Sigmoid colon (tissue), 7 donors: Measurements from ENCODE around the gene NEUROD1. TPM values are rescaled to one million over a fixed set of nuclear protein-coding genes. Genes with fewer than 3 reads are reported as not detected.
"Not testable (repeated sequence)": the region's sequence is repeated elsewhere in the genome, so short reads cannot be mapped to it uniquely, and the experiment has no call there.

ENCODE experiments used
- DNase-seq: peaks from one replicate; pipeline ENCODE4 v3.0.0-alpha.2; 2019
- H3K27ac ChIP-seq, 4 donors: fragments of 200-600 bp; sonication (generic); one replicate each; pipeline ENCODE4 v1.5.1; 2016 to 2019; ENCODE audit warnings: mild to moderate bottlenecking in 1 of 4
- H3K27me3 ChIP-seq, 3 donors: fragments of 200-600 bp; sonication (generic); one replicate each; pipeline ENCODE4 v1.5.1; 2019; ENCODE audit warnings: mild to moderate bottlenecking in 1 of 3
- H3K36me3 ChIP-seq, 4 donors: fragments of 200-600 bp; sonication (generic); one replicate each; pipeline ENCODE4 v1.5.1; 2016 to 2019
- H3K4me1 ChIP-seq, 4 donors: fragments of 200-600 bp; sonication (generic); one replicate each; pipeline ENCODE4 v1.5.1; 2017 to 2019
- H3K4me3 ChIP-seq, 4 donors: fragments of 200-600 bp; sonication (generic); one replicate each; pipeline ENCODE4 v1.5.1; 2017 to 2019; ENCODE audit warnings: mild to moderate bottlenecking in 2 of 4, moderate library complexity in 1 of 4
- H3K9me3 ChIP-seq, 4 donors: fragments of 200-600 bp in 3 of 4; sonication (generic) in 3 of 4; one replicate each; pipeline versions ENCODE4 v1.5.1 to v1.6.1; 2013 to 2019
- CTCF ChIP-seq, 4 experiments: fragments of 450-650 bp in 3 of 4; fragments of 200-600 bp in 1 of 4; IDR thresholded peaks; one replicate each; pipeline ENCODE4 v1.5.1; 2016 to 2019; ENCODE audit warnings: antibody characterized with exemption in 4 of 4, mild to moderate bottlenecking in 3 of 4, moderate library complexity in 2 of 4
- EP300 ChIP-seq, 4 donors: sonication (generic); formaldehyde crosslinking; IDR thresholded peaks; one replicate each; pipeline ENCODE4 v1.6.1; 2017; ENCODE audit warnings: antibody characterized with exemption in 4 of 4
- POLR2A ChIP-seq, 2 donors: fragments of 450-650 bp; IDR thresholded peaks; one replicate each; pipeline ENCODE4 v1.6.1; 2016; ENCODE audit warnings: antibody characterized with exemption in 2 of 2, mild to moderate bottlenecking in 2 of 2, moderate library complexity in 2 of 2
- POLR2AphosphoS5 ChIP-seq, 4 donors: sonication (generic); formaldehyde crosslinking; IDR thresholded peaks; one replicate each; pipeline ENCODE4 v1.6.1; 2017; ENCODE audit warnings: antibody characterized with exemption in 4 of 4
- WGBS, 2 donors: extraction: QIAGEN DNeasy Blood & Tissue Kit; methylation state at CpG; one replicate each; pipeline ENCODE4 v1.1.7; 2013; 5-methylcytosine and 5-hydroxymethylcytosine counted together
- intact Hi-C: fragments of 100-400 bp; cut with DNase I; formaldehyde crosslinking; loops from one replicate; pipeline ENCODE4 v1.15.1; 2023
- polyA plus RNA-seq, 3 donors: library from polyadenylated mRNA; stranded (reverse); fragments of 200-250 nt; gene quantifications; one replicate each; pipeline ENCODE4 v1.2.3, GENCODE V29; 2013
- total RNA-seq, 4 donors: library from RNA; depleted of rRNA; stranded (reverse); fragments of >200 nt; gene quantifications; one replicate each; pipeline ENCODE4 v1.1.0, GENCODE V29; 2016
- donor health status: healthy with polysubstance abuse.
- donor health status: Bipolar disorder and iron deficiency.
- donor health status: healthy.

NEUROD1 gene
- total and polyA plus RNA-seq, 7 donors = 0.39 to 3.6 (median 2.3) TPM; not detected in 4

GRCh38 chr2:181715033-181715630, 34.8 kb upstream of the NEUROD1 start:
- intact Hi-C loops = loop anchor here (2.0 to 10.0 kb wide), 2 partner anchors 250 to 1590 kb away; no protein-coding TSS in a partner anchor

GRCh38 chr2:181711051-181711450, 30.7 kb upstream of the NEUROD1 start:
- H3K36me3 ChIP-seq, DNase-seq, H3K4me3 ChIP-seq, H3K4me1 ChIP-seq, H3K9me3 ChIP-seq, H3K27ac ChIP-seq, H3K27me3 ChIP-seq: not testable (repeated sequence)
- intact Hi-C loops = loop anchor here (10.0 kb wide), 1 partner anchor 246 kb away; no protein-coding TSS in a partner anchor

More at GRCh38 chr2:181715033-181715630, 34.8 kb upstream of the NEUROD1 start:
- H3K36me3 ChIP-seq = no peaks in the 10 kb centered on the region
- H3K4me3 ChIP-seq = no peak overlapping the region
- 0 to 1% methylated on average over 2 of the region's 2 CpGs for WGBS, 2 donors
- peak; percentile 69 for DNase-seq
- H3K4me1 ChIP-seq = no peaks in the 10 kb centered on the region
- no peaks in the 10 kb centered on the region for H3K27me3 ChIP-seq
- no peak for TF ChIP-seq EP300 (IDR thresholded peaks at IDR 0.05)
- no peak for TF ChIP-seq POLR2A (IDR thresholded peaks at IDR 0.05)
- TF ChIP-seq CTCF (IDR thresholded peaks at IDR 0.05) = peak; percentile 4 to 44 (median 32)
- no peak for TF ChIP-seq POLR2AphosphoS5 (IDR thresholded peaks at IDR 0.05)
- H3K9me3 ChIP-seq = no peaks in the 10 kb centered on the region
- no peak overlapping the region for H3K27ac ChIP-seq

GRCh38 chr2:181702519-181702918, 22.2 kb upstream of the NEUROD1 start:
- H3K9me3 ChIP-seq, intact Hi-C loops, H3K27me3 ChIP-seq, H3K36me3 ChIP-seq, H3K4me3 ChIP-seq, H3K27ac ChIP-seq, DNase-seq, H3K4me1 ChIP-seq: not testable (repeated sequence)
- 90 to 94% methylated on average over 3 of the region's 3 CpGs for WGBS, 2 donors

GRCh38 chr2:181698223-181698622, 17.9 kb upstream of the NEUROD1 start:
- Histone ChIP-seq H3K9me3 (no peaks in the 10 kb centered on the region), H3K27me3 (no peaks in the 10 kb centered on the region), H3K4me1 (no peaks in the 10 kb centered on the region), H3K36me3 (no peaks in the 10 kb centered on the region), H3K4me3 (no peak overlapping the region), H3K27ac (no peak overlapping the region)
- 97% methylated on average over 1 of the region's 1 CpG for WGBS, 2 donors
- DNase-seq = no peak
- intact Hi-C loops = no loop called here
- TF ChIP-seq EP300 (IDR thresholded peaks at IDR 0.05) (no peak), CTCF (IDR thresholded peaks at IDR 0.05) (no peak), POLR2A (IDR thresholded peaks at IDR 0.05) (no peak), POLR2AphosphoS5 (IDR thresholded peaks at IDR 0.05) (no peak)

- H3K27ac ChIP-seq = no peak overlapping the region
- TF ChIP-seq EP300 (IDR thresholded peaks at IDR 0.05) (no peak), CTCF (IDR thresholded peaks at IDR 0.05) (no peak), POLR2A (IDR thresholded peaks at IDR 0.05) (no peak), POLR2AphosphoS5 (IDR thresholded peaks at IDR 0.05) (no peak)
- H3K9me3 ChIP-seq = no peaks in the 10 kb centered on the region
- H3K27me3 ChIP-seq = no peaks in the 10 kb centered on the region
- intact Hi-C loops = no loop called here
- DNase-seq = no peak
- 65 to 85% methylated on average over 1 of the region's 1 CpG for WGBS, 2 donors
- no peak overlapping the region for H3K4me3 ChIP-seq
- H3K36me3 ChIP-seq = no peaks in the 10 kb centered on the region
- no peaks in the 10 kb centered on the region for H3K4me1 ChIP-seq
Observed at GRCh38 chr2:181697571-181697970, 17.3 kb upstream of the NEUROD1 start.

GRCh38 chr2:181697126-181697525, 16.8 kb upstream of the NEUROD1 start:
- intact Hi-C loops = no loop called here
- 86 to 89% methylated on average over 6 of the region's 6 CpGs for WGBS, 2 donors
- no peak for DNase-seq
- no peaks in the 10 kb centered on the region for H3K36me3 ChIP-seq
- H3K4me3 ChIP-seq = no peak overlapping the region
- H3K27ac ChIP-seq = no peak overlapping the region
- no peaks in the 10 kb centered on the region for H3K4me1 ChIP-seq
- no peaks in the 10 kb centered on the region for H3K9me3 ChIP-seq
- TF ChIP-seq CTCF (IDR thresholded peaks at IDR 0.05) (no peak), EP300 (IDR thresholded peaks at IDR 0.05) (no peak), POLR2AphosphoS5 (IDR thresholded peaks at IDR 0.05) (no peak), POLR2A (IDR thresholded peaks at IDR 0.05) (no peak)
- no peaks in the 10 kb centered on the region for H3K27me3 ChIP-seq
